K562 (cell line): ENCODE results near the gene RRAS. TPM values are rescaled to one million over a fixed set of nuclear protein-coding genes. Genes with fewer than 3 reads are reported as not detected.

Experiments used
- CEBPB ChIP-seq: fragments of 450-650 bp; IDR thresholded peaks from 2 replicates; pipeline ENCODE4 v1.6.1; 2016; ENCODE audit warnings: missing genetic modification characterization, missing compliant biosample characterization
- EP400 ChIP-seq: fragments of 450-650 bp; IDR thresholded peaks from 2 replicates; pipeline ENCODE4 v1.6.1; 2017; ENCODE audit warnings: antibody characterized with exemption, mild to moderate bottlenecking, moderate library complexity
- GABPA ChIP-seq: fragments of 200-800 bp; sonication (Bioruptor generic); conservative IDR thresholded peaks from 2 replicates; pipeline ENCODE4 v1.6.1; 2016; ENCODE audit warnings: low read depth, missing genetic modification characterization, missing compliant biosample characterization
- GATA2 ChIP-seq: sonication (generic); formaldehyde crosslinking; IDR thresholded peaks from 2 replicates; pipeline ENCODE4 v1.4.0; 2020; ENCODE audit warnings: mild to moderate bottlenecking, missing genetic modification reagents
- NFYB ChIP-seq: IDR thresholded peaks from 2 replicates; pipeline ENCODE4 v1.6.1; 2011; ENCODE audit warnings: mild to moderate bottlenecking, moderate library complexity; ENCODE audit not compliant: insufficient read length; ENCODE audit errors: extremely low read depth
- POLR3G ChIP-seq: IDR thresholded peaks from 2 replicates; pipeline ENCODE4 v1.6.1; 2011; ENCODE audit not compliant: insufficient read length, insufficient replicate concordance; ENCODE audit errors: extremely low read depth
- STAG1 ChIP-seq: sonication (generic); formaldehyde crosslinking; IDR thresholded peaks from 2 replicates; pipeline ENCODE4 v1.5.0; 2020; ENCODE audit warnings: missing genetic modification reagents, borderline replicate concordance
- TCFL5 ChIP-seq: fragments of 250-450 bp; sonication (Bioruptor Pico); conservative IDR thresholded peaks from 2 replicates; pipeline ENCODE4 v1.6.1; 2021; ENCODE audit warnings: mild to moderate bottlenecking, moderate library complexity, matching md5 sums
- WHSC1 ChIP-seq: IDR thresholded peaks from one replicate; pipeline ENCODE4 v1.6.1; 2012; ENCODE audit warnings: low read length, control low read depth, inconsistent platforms
- ZFP36 ChIP-seq: fragments of 150-350 bp; IDR thresholded peaks from 2 replicates; pipeline ENCODE4 v1.6.1; 2018; ENCODE audit warnings: low read length, low read depth; ENCODE audit not compliant: partially characterized antibody
- ZNF347 ChIP-seq: fragments of 450-650 bp; formaldehyde crosslinking; IDR thresholded peaks from 2 replicates; pipeline ENCODE4 v1.4.0; 2020; ENCODE audit warnings: low read depth, mild to moderate bottlenecking, moderate library complexity
- ZNF57 ChIP-seq: fragments of 450-650 bp; formaldehyde crosslinking; IDR thresholded peaks from 2 replicates; pipeline ENCODE4 v1.4.0; 2020; ENCODE audit warnings: mild to moderate bottlenecking, moderate library complexity
- polyA plus RNA-seq, 8 experiments: library from polyadenylated mRNA; depleted of rRNA in 4 of 8; stranded (reverse) in 5 of 8; unstranded in 3 of 8; fragments of >200 nt; fragmentation: Nextera tagmentation in 2 of 8; fragmentation: Illumina TruSeq in 1 of 8; extraction: Ambion mirVana in 2 of 8; extraction: Trizol in 1 of 8; gene quantifications; 2 replicates each; pipeline versions ENCODE4 v1.2.1 to v1.2.3, GENCODE V29; 2011 to 2014; ENCODE audit warnings: inconsistent platforms in 1 of 8, missing spikeins in 1 of 8
- total RNA-seq, 7 experiments: library from RNA; depleted of rRNA in 6 of 7; stranded (reverse); fragments of >200 nt in 6 of 7; fragmentation: Illumina TruSeq in 2 of 7; extraction: Trizol in 2 of 7; gene quantifications; 2 replicates each; pipeline versions ENCODE4 v1.2.1 to v1.2.3, GENCODE V29; 2011 to 2021; ENCODE audit warnings: low replicate concordance in 1 of 7
- TF ChIP-seq, protein P1 (sequence below): fragments of 250-450 bp; sonication (Bioruptor Pico); IDR thresholded peaks from 2 replicates; pipeline ENCODE4 v1.4.0; 2020; ENCODE audit warnings: mild to moderate bottlenecking
- TF ChIP-seq, protein P2 (sequence below), 2 experiments: fragments of 450-650 bp; IDR thresholded peaks; 2 replicates each; pipeline ENCODE4 v1.6.1; 2018; ENCODE audit warnings: mild to moderate bottlenecking in 2 of 2, low read depth in 1 of 2; ENCODE audit not compliant: partially characterized antibody in 2 of 2
- TF ChIP-seq, protein P3 (sequence below): sonication (generic); formaldehyde crosslinking; IDR thresholded peaks from 2 replicates; pipeline ENCODE4 v1.8.0; 2022; ENCODE audit warnings: mild to moderate bottlenecking, missing genetic modification reagents
- TF ChIP-seq, protein P4 (sequence below): IDR thresholded peaks from 3 replicates; pipeline ENCODE4 v1.6.1; 2011; ENCODE audit warnings: borderline replicate concordance, mild to moderate bottlenecking; ENCODE audit not compliant: insufficient read length, insufficient read depth

Gene RRAS
- total and polyA plus RNA-seq, 9 of the 15 experiments (the other 6 are each of a cell fraction or from before 2014, with no cell fraction given), result 0.70 to 17.3 (median 8.2) TPM

DNA sequence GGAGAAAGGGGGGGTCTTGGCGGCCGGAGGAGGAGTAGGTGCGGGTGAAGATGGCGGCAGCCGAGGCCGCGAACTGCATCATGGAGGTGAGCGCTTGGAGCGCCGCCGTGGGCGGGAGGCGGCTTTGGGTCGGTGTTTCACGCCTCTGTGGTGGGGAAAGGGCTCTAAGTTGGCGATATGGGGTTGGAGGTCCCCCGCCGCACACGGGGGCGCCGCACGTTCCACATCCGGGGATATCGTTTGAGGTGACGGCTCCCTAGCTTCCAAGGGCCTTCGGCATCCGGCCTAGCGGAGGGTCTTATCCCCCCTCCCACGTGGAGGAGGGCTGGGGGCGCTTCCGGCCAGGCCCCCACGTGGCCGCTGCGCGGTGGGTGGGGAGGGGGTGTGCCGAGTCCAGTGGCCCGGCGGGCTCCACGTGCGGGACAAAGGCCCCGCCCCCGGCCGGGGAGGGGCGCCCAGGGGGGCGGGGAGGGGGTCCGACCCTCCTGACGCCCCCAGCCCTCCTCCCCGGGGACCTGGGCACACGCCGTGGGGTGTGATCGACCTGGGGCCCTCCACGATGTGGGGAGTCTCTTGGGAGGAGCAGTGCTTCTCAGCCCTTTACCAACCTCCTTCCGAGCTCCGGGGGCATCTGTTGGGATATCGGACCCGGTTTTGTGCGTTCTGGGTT lies 37.4 kb upstream of the RRAS start, which contains the start of gene PRMT1 (continued):
- TF ChIP-seq CEBPB (0 out of 2 replicates have a peak, but pooled peaks have one; percentile 3), POLR3G (no peak), ZNF347 (CRISPR knock-in tag) (no peak), STAG1 (CRISPR knock-in tag) (no peak), ZFP36 (no peak), GATA2 (CRISPR knock-in tag) (no peak), EP400 (peak; percentile 98), WHSC1 (no peak), TCFL5 (CRISPR knock-in tag) (no peak), ZNF57 (CRISPR knock-in tag) (no peak), NFYB (no peak), GABPA (peak; percentile 62)
- TF ChIP-seq, protein P1, sequence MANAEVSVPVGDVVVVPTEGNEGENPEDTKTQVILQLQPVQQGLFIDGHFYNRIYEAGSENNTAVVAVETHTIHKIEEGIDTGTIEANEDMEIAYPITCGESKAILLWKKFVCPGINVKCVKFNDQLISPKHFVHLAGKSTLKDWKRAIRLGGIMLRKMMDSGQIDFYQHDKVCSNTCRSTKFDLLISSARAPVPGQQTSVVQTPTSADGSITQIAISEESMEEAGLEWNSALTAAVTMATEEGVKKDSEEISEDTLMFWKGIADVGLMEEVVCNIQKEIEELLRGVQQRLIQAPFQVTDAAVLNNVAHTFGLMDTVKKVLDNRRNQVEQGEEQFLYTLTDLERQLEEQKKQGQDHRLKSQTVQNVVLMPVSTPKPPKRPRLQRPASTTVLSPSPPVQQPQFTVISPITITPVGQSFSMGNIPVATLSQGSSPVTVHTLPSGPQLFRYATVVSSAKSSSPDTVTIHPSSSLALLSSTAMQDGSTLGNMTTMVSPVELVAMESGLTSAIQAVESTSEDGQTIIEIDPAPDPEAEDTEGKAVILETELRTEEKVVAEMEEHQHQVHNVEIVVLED, result no peak
- TF ChIP-seq, protein P2, sequence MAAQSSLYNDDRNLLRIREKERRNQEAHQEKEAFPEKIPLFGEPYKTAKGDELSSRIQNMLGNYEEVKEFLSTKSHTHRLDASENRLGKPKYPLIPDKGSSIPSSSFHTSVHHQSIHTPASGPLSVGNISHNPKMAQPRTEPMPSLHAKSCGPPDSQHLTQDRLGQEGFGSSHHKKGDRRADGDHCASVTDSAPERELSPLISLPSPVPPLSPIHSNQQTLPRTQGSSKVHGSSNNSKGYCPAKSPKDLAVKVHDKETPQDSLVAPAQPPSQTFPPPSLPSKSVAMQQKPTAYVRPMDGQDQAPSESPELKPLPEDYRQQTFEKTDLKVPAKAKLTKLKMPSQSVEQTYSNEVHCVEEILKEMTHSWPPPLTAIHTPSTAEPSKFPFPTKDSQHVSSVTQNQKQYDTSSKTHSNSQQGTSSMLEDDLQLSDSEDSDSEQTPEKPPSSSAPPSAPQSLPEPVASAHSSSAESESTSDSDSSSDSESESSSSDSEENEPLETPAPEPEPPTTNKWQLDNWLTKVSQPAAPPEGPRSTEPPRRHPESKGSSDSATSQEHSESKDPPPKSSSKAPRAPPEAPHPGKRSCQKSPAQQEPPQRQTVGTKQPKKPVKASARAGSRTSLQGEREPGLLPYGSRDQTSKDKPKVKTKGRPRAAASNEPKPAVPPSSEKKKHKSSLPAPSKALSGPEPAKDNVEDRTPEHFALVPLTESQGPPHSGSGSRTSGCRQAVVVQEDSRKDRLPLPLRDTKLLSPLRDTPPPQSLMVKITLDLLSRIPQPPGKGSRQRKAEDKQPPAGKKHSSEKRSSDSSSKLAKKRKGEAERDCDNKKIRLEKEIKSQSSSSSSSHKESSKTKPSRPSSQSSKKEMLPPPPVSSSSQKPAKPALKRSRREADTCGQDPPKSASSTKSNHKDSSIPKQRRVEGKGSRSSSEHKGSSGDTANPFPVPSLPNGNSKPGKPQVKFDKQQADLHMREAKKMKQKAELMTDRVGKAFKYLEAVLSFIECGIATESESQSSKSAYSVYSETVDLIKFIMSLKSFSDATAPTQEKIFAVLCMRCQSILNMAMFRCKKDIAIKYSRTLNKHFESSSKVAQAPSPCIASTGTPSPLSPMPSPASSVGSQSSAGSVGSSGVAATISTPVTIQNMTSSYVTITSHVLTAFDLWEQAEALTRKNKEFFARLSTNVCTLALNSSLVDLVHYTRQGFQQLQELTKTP (IDR thresholded peaks at IDR 0.05; ENCODE audit: low read depth in 1 of 2, partially characterized antibody in 2 of 2), result no peak
- TF ChIP-seq, protein P3, sequence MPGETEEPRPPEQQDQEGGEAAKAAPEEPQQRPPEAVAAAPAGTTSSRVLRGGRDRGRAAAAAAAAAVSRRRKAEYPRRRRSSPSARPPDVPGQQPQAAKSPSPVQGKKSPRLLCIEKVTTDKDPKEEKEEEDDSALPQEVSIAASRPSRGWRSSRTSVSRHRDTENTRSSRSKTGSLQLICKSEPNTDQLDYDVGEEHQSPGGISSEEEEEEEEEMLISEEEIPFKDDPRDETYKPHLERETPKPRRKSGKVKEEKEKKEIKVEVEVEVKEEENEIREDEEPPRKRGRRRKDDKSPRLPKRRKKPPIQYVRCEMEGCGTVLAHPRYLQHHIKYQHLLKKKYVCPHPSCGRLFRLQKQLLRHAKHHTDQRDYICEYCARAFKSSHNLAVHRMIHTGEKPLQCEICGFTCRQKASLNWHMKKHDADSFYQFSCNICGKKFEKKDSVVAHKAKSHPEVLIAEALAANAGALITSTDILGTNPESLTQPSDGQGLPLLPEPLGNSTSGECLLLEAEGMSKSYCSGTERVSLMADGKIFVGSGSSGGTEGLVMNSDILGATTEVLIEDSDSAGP (CRISPR knock-in tag), result no peak
- TF ChIP-seq, protein P4, sequence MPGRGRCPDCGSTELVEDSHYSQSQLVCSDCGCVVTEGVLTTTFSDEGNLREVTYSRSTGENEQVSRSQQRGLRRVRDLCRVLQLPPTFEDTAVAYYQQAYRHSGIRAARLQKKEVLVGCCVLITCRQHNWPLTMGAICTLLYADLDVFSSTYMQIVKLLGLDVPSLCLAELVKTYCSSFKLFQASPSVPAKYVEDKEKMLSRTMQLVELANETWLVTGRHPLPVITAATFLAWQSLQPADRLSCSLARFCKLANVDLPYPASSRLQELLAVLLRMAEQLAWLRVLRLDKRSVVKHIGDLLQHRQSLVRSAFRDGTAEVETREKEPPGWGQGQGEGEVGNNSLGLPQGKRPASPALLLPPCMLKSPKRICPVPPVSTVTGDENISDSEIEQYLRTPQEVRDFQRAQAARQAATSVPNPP, result no peak
